ENCODE measurements around the gene TTC28. TPM values are rescaled to one million over a fixed set of nuclear protein-coding genes. Genes with fewer than 3 reads are reported as not detected.

Gene TTC28
- total and polyA plus RNA-seq, 10 of the 15 experiments (the other 5 are each of a cell fraction or from before 2014, with no cell fraction given) = 0.15 to 8.4 (median 1.4) TPM

DNA sequence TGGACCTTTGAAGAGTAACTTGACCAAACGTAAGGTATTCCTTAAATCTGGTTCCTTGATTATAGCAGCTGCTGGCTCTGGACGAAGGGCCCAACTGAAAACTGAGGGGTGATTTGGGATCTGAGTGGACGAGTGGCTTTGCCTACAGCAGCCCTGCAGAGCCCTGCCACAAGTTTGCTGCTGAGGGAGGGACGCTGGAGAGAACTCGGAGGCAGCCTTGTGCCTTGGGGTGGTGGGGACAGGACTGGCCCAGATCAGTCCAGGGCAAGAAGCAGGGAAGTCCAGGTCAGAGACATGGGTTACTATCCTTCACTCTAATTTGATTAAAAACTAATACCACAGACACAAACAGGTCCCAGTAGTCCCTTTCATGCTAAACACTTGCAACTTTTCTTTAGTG lies 671.0 kb downstream of the TTC28 start (continued):
- TF ChIP-seq, protein P1, sequence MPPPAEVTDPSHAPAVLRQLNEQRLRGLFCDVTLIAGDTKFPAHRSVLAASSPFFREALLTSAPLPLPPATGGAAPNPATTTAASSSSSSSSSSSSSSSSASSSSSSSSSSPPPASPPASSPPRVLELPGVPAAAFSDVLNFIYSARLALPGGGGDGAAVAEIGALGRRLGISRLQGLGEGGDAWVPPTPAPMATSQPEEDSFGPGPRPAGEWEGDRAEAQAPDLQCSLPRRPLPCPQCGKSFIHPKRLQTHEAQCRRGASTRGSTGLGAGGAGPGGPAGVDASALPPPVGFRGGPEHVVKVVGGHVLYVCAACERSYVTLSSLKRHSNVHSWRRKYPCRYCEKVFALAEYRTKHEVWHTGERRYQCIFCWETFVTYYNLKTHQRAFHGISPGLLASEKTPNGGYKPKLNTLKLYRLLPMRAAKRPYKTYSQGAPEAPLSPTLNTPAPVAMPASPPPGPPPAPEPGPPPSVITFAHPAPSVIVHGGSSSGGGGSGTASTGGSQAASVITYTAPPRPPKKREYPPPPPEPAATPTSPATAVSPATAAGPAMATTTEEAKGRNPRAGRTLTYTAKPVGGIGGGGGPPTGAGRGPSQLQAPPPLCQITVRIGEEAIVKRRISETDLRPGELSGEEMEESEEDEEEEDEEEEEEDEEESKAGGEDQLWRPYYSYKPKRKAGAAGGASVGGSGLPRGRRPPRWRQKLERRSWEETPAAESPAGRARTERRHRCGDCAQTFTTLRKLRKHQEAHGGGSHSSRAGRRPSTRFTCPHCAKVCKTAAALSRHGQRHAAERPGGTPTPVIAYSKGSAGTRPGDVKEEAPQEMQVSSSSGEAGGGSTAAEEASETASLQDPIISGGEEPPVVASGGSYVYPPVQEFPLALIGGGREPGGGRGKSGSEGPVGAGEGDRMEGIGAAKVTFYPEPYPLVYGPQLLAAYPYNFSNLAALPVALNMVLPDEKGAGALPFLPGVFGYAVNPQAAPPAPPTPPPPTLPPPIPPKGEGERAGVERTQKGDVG (CRISPR knock-in tag; IDR thresholded peaks at IDR 0.05) = no peak
- TF ChIP-seq EP300 (IDR thresholded peaks at IDR 0.05; ENCODE audit: borderline replicate concordance in 1 of 2, control insufficient read depth in 1 of 2, low read depth in 2 of 2, low read length in 2 of 2) = no peak
- no peak for TF ChIP-seq JUND (IDR thresholded peaks at IDR 0.05; ENCODE audit: low read depth, low read length)
- TF ChIP-seq, protein P2, sequence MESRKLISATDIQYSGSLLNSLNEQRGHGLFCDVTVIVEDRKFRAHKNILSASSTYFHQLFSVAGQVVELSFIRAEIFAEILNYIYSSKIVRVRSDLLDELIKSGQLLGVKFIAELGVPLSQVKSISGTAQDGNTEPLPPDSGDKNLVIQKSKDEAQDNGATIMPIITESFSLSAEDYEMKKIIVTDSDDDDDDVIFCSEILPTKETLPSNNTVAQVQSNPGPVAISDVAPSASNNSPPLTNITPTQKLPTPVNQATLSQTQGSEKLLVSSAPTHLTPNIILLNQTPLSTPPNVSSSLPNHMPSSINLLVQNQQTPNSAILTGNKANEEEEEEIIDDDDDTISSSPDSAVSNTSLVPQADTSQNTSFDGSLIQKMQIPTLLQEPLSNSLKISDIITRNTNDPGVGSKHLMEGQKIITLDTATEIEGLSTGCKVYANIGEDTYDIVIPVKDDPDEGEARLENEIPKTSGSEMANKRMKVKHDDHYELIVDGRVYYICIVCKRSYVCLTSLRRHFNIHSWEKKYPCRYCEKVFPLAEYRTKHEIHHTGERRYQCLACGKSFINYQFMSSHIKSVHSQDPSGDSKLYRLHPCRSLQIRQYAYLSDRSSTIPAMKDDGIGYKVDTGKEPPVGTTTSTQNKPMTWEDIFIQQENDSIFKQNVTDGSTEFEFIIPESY (IDR thresholded peaks at IDR 0.05) = no peak
- TF ChIP-seq RB1 (IDR thresholded peaks at IDR 0.05; ENCODE audit: borderline replicate concordance) = no peak
- TF ChIP-seq BRCA1 (IDR thresholded peaks at IDR 0.05; ENCODE audit: low read depth, low read length) = no peak
- TF ChIP-seq, protein P3, sequence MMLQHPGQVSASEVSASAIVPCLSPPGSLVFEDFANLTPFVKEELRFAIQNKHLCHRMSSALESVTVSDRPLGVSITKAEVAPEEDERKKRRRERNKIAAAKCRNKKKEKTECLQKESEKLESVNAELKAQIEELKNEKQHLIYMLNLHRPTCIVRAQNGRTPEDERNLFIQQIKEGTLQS (IDR thresholded peaks at IDR 0.05; ENCODE audit: borderline replicate concordance, extremely low read depth, low read depth, low read length) = no peak

All from GM12878 (cell line).